Suprapubic skin (tissue), 4 donors: ENCODE results near the gene LTA4H.

ENCODE experiments used
- POLR2A ChIP-seq, 2 donors: fragments of 450-650 bp; IDR thresholded peaks; one replicate each; pipeline ENCODE4 v1.6.1; 2017; ENCODE audit warnings: antibody characterized with exemption in 2 of 2, mild to moderate bottlenecking in 2 of 2, moderate library complexity in 2 of 2
- POLR2AphosphoS5 ChIP-seq, 3 donors: sonication (generic); formaldehyde crosslinking; IDR thresholded peaks; one replicate each; pipeline ENCODE4 v1.6.1; 2017; ENCODE audit warnings: antibody characterized with exemption in 3 of 3

DNA sequence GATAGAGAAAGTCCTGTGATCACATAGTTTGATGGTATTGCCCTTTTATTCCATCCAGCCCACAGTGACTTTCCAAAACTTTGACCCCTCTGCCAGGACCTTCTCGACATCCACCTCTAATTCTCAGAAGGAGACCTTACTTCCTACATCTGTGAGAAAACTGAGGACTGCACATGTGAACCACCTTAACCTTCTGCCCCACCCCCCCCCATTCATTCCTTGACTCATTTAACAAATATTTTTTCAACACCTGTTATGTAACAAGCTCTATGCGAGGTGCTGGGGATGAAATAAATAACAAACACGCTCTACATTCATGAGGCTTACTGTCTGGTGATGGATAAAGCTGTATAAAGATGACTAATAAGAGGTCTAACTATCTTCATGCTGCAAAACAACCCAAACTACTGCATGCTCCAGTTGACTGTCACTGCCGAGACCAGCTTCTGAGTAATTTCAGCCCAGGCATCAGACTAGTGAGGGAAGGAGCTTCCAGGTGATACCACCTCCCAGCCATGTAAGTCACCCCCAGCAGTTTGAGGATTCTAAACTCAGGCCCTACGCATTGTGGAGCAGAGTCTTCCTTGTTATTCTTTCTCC lies 37.4 kb downstream of the LTA4H start:
- TF ChIP-seq POLR2AphosphoS5 (IDR thresholded peaks at IDR 0.05) (no peak), POLR2A (IDR thresholded peaks at IDR 0.05) (no peak)
